Activated CD4-positive, alpha-beta T cell treated with anti-CD3 and anti-CD28 coated beads, Interleukin-2, amount 50 U/mL, for 1 hour (primary cell): Measurements from ENCODE around the gene SCG2.
A peak's percentile ranks its signal among the peaks of the same experiment; 100 is the strongest.

Experiments
- DNase-seq: peaks from one replicate; pipeline ENCODE4 v3.0.0-alpha.2; 2020

The SCG2 gene, protein sequence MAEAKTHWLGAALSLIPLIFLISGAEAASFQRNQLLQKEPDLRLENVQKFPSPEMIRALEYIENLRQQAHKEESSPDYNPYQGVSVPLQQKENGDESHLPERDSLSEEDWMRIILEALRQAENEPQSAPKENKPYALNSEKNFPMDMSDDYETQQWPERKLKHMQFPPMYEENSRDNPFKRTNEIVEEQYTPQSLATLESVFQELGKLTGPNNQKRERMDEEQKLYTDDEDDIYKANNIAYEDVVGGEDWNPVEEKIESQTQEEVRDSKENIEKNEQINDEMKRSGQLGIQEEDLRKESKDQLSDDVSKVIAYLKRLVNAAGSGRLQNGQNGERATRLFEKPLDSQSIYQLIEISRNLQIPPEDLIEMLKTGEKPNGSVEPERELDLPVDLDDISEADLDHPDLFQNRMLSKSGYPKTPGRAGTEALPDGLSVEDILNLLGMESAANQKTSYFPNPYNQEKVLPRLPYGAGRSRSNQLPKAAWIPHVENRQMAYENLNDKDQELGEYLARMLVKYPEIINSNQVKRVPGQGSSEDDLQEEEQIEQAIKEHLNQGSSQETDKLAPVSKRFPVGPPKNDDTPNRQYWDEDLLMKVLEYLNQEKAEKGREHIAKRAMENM

DNA sequence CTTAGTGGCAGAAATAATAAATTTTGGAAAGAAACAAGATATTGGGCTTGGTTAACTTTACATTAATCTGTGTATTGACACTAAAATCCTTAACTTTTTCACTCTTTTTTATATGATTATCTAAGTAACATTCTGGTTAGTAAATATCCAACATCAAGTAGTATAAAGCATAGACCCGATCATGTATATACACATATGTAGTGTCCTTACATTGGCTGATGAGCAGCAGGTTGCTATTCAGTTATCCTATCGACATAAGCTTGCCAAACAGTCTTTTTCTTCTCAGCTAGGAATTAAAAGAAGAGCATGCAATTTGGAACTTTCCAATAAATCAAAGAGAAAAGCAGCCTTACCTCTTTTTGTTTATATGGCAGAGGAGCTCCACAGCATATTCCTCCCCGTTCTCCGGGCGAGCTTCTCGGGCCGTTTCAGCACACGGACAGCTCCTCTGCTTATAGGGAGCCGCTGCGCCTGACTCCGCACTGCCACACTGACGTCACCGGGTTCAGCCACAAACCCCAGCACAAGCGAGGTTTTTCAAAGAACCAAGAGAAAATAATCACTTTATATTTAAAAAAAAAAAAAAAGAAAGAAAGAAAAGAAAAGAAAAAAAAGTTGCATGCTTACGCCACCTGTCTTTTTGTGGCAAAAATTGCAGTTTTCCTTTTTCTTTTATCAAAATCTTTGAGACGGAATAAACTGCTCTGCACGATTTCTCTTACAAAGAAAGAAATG is at the start of gene SCG2:
Gene SCG2, minus strand, starts transcription at position 430 of the 735 bp plus-strand sequence. CDS start 3,079 bp downstream, outside the sequence.
- DNase-seq, result peak; percentile 7

GRCh38 chr2:223649554-223650533 is 47.7 kb upstream of the SCG2 start:
- no peak for DNase-seq

DNA sequence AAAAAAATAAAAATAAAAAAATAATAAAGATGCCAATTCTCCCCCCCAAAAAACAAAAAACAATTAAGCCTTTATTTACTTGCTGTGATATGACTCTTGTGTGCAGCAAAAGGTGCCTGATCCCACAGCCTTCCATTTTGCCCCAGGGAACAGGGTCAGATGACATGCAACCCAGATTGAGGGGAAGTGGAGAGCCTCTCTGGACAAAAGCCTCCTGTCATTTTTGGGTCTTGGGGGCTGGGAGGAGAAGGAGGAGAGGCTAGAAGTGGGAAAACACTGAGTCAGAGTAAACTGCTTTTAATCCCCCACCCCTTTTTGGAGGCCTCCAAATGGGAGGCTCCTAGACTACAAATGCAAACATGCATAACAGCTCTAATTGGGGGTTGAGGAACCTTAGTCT is 46.6 kb upstream of the SCG2 start:
- no peak for DNase-seq

GRCh38 chr2:223647258-223647952 is 45.2 kb upstream of the SCG2 start:
- DNase-seq, result no peak

GRCh38 chr2:223644136-223644535 is 42.0 kb upstream of the SCG2 start:
- DNase-seq, result no peak

GRCh38 chr2:223643309-223643708 is 41.1 kb upstream of the SCG2 start:
- DNase-seq, result no peak

DNA sequence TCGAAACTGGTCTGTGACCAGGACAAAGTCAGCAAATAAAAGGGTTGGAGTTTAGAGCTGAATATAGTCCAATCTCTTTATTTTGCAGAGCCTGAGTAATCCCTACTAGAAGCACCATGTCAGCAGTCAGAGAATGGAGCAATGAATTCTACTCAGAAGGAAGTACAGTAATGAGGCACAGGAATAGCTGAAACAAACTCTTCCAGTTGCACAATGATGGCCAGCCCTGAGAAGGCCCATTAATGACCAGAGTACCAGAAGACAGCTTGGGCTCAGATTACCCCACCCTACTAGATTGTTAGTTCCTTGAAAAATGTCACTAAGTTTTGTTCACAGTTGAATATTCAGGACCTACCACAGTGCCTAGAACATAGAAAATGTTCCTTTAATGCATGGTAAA is 40.3 kb upstream of the SCG2 start:
- no peak for DNase-seq

DNA sequence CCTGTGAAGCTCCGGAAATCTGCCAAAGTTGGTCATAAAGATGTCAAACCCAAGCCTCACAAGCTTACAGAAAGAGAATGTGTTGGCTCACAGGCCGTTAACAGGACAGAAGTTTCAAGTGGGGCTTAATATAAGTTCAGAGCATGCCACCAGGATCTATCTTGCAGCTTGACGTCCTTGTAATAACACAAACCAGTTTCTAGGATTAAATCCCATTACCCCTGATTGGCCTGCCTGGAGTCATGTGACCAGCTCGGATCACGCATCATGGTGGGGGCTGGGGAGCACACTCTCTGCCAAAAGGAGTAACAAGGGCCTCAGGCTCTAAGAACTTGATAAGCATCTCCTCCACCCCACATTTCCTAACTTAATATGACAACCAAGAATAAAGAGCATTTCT is 38.9 kb upstream of the SCG2 start:
- DNase-seq, result no peak

GRCh38 chr2:223635080-223635479 is 32.9 kb upstream of the SCG2 start:
- no peak for DNase-seq

- no peak for DNase-seq
Measured at GRCh38 chr2:223634238-223634637, 32.1 kb upstream of the SCG2 start.

GRCh38 chr2:223633656-223634055 is 31.5 kb upstream of the SCG2 start:
- no peak for DNase-seq

DNA sequence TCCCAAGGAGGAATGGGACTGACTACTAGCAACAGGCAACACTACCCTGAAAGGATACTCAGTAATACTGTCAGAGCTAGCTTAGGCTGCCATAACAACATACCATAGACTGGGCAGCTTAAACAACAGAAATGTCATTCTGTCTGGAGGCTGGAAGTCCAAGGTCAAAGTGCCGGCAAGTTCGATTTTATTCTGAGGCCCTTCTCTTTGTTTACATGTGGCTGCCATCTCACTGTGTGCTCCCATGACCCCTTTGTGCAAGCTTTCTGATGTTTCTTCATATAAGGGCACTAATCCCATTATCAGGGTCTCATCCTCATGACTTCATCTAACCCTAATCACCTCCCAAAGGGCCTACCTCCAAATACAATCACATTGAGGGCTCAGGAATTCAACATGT is 30.7 kb upstream of the SCG2 start:
- DNase-seq, result no peak

DNA sequence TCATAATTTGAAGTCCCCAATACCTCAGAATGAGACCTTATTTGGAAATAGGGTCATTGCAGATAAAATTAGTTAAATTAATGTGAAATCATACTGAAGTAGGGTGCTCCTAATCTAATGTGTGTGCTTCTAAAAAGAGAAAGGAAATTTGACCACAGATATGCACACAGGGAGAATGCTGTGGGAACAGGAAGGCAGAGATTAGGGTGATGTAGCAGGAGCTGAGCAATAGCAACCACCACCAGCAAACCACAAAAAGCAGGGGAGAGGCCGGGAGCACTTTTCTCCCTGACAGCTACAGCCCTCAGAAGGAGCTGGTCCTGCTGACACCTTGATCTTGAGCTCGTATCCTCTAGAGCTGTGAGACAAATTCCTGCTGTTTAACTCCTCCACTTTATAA is 24.6 kb upstream of the SCG2 start:
- DNase-seq, result no peak

GRCh38 chr2:223625652-223626051 is 23.5 kb upstream of the SCG2 start:
- no peak for DNase-seq

DNA sequence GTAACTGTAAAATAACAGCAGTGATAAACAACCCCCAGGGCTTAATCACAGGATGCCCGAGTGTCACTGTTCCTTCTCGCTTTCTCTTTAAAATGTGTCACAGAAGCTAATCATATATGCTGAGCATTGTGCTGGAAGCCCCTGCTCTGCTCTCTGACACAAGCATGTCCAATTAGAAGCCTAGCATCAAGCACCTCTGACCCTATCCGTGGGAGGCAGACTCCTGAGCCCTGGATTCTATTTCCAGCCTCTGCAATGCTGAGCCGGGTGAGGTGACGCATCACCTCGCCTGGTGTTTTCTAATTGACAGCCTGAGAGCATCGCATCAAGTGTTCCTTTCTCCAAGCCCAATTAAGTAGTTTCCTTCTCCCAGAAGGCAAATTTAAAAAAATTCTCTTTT is 19.7 kb upstream of the SCG2 start:
- DNase-seq, result no peak

DNA sequence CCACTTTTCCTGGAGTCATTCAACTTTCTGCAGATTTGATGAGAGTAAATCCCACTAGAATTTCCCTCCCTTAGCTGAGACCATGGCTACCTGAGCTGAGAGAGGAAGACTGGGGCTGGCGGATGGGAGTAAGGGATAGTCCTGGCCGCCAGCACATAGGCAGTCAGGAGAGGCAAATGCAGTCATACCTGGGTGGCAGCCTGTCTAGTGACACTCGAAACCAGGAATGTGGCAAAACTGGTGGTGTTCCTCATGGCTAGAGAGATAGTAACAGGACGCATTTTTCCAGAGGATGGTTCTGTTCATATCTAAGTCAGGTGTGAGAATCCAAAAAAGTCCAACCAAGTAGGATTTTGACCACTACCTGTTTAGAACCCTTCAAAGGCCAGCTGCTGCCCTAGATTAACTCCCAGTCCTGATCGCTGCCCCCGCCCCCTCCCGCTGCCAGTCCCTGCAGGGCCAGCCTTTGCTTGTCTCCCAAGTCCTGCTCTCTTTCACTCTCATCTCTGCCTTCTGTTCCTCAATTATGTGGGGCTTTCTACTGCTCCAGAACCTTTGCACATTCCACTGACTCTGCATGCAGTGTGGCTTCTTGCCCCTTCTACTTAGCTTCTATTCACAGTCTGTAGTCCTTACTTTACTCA is 17.4 kb upstream of the SCG2 start:
- DNase-seq, result no peak

GRCh38 chr2:223618172-223619035 is 16.2 kb upstream of the SCG2 start:
- DNase-seq, result no peak

- DNase-seq, result no peak
Measured at GRCh38 chr2:223614534-223614933, 12.4 kb upstream of the SCG2 start.

DNA sequence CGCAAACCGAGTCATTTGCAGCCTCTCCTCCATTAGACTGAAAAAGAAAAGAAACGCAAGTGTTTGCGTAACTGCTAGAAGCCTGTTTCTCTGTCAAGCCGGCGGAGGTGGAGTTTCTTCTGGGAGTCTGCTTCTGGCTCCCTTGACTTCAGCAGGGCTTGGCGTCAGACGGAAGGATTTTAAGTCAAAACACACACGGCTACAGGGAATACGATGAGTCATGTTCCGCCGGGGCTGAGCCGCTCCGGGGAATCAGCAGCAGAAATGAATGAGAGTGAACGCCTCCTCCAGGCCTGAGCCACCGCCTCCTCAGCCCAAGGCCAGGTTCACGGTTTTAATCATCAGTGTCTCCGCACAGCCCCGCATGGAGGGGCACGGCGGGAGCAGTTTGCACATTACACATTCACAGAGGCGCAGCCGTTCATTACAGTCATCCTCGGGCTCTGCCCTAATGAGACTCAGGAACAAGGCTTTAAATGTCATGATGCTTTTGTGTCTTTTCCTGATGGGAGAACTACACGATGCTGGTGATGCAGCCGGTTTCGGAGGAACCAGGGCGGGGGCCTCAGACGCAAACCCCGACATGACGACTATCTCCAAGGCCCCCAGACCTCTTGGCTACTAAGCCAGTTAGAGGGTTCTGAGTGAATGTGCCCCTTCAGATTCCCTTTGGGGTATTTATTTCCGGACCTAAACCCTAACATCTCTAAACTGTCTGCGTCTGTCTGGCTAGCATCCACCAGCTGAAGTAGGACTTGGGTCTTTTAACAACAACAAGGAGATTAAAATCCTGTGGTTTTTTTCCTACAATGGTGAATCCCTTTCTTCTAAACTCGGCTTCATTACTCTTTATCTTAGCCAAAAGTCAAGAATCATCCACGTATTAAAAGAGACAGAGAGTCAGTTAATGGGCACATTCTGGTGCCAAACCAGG is 11.1 kb upstream of the SCG2 start:
- no peak for DNase-seq
